Measurements from ENCODE around the gene RBP3.

GRCh38 chr10:47314416-47314970 lies 33.7 kb upstream of the RBP3 start:
- TF ChIP-seq CTCF (IDR thresholded peaks at IDR 0.05) (no peak), ZFX (IDR thresholded peaks at IDR 0.05; ENCODE audit: borderline replicate concordance) (no peak)
